Dendritic cell treated with granulocyte-macrophage colony-stimulating factor and Interleukin-4, amounts not matched to agents 40 ng/mL and 50 ng/mL, for 4 days (primary cell): ENCODE measurements around the gene ZNF581.

Experiments used
- H3K27ac Mint-ChIP-seq: one replicate; pipeline ENCODE4 v1.8.0; 2022; ENCODE audit warnings: mild to moderate bottlenecking, mixed read lengths
- H3K27me3 Mint-ChIP-seq: one replicate; pipeline ENCODE4 v1.8.0; 2022; ENCODE audit warnings: mild to moderate bottlenecking, mixed read lengths
- H3K36me3 Mint-ChIP-seq: one replicate; pipeline ENCODE4 v1.8.0; 2022; ENCODE audit warnings: low read depth, mixed read lengths
- H3K4me1 Mint-ChIP-seq: one replicate; pipeline ENCODE4 v1.8.0; 2022; ENCODE audit warnings: low read depth, mixed read lengths
- H3K4me3 Mint-ChIP-seq: one replicate; pipeline ENCODE4 v1.8.0; 2022; ENCODE audit warnings: mild to moderate bottlenecking, moderate library complexity, mixed read lengths
- H3K9me3 Mint-ChIP-seq: one replicate; pipeline ENCODE4 v1.8.0; 2022; ENCODE audit warnings: mixed read lengths
- intact Hi-C: fragments of 100-400 bp; cut with micrococcal nuclease; formaldehyde crosslinking; loops from one replicate; pipeline ENCODE4 v1.15.0; 2022

ZNF581 gene

DNA sequence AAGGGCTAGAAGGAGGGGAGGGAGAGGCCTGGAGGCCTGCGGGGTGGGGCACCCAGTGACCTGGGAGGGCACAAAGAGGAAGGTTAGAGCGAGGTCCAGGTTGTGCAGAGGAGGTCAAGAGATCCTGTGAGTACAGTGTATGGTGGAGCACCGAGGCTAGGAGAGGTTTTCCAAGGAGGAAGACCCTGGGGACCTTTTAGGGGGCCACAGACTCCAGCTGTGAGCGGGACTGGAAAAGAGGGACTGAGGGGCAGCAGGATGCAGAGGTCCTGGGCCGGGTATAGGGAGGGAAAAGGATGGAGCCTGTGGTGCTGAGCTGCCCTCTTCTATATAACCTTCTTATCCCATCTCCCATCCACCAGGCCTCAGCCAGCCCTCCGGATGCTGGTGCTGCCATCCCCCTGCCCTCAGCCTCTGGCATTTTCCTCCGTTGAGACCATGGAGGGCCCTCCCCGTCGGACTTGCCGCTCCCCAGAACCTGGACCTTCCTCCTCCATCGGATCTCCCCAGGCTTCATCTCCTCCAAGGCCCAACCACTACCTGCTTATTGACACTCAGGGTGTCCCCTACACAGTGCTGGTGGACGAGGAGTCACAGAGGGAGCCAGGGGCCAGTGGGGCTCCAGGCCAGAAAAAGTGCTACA is 863 bp downstream of the ZNF581 start:
- Mint-ChIP-seq H3K4me1 (peaks cover 76% of the 10 kb centered on the region), H3K9me3 (no peaks in the 10 kb centered on the region), H3K36me3 (peaks cover 57% of the 10 kb centered on the region), H3K27ac (peak overlapping the region; percentile 89), H3K27me3 (peaks cover 4% of the 10 kb centered on the region), H3K4me3 (peak overlapping the region; percentile 96)
- intact Hi-C loops: no loop called here

DNA sequence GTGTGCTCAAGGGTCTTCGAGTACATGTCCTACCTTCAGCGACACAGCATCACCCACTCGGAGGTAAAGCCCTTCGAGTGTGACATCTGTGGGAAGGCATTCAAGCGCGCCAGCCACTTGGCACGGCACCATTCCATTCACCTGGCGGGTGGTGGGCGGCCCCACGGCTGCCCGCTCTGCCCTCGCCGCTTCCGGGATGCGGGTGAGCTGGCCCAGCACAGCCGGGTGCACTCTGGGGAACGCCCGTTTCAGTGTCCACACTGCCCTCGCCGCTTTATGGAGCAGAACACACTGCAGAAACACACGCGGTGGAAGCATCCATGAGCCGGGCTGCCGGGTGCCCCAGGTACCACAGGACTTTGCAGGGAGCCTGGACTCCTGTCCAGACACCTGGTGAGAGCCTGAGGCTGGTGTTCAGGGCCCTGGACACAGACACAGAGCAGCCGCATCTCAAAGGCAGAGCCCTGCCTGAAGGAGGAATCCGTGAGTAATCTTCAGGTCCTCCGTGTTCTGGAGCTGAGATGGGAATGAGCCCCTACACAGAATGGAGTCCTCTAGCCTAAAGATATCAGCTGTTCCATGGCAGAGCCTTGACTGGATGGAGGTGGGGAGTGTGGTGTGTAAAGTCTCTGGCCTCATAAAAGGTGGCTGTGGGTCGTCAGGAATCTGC is 1.5 kb downstream of the ZNF581 start:
- peaks cover 63% of the 10 kb centered on the region for H3K36me3 Mint-ChIP-seq
- peaks cover 78% of the 10 kb centered on the region for H3K4me1 Mint-ChIP-seq
- peaks cover 4% of the 10 kb centered on the region for H3K27me3 Mint-ChIP-seq
- H3K27ac Mint-ChIP-seq: peak overlapping the region; percentile 89
- H3K4me3 Mint-ChIP-seq: peak overlapping the region; percentile 96
- no peaks in the 10 kb centered on the region for H3K9me3 Mint-ChIP-seq
- intact Hi-C loops: no loop called here

DNA sequence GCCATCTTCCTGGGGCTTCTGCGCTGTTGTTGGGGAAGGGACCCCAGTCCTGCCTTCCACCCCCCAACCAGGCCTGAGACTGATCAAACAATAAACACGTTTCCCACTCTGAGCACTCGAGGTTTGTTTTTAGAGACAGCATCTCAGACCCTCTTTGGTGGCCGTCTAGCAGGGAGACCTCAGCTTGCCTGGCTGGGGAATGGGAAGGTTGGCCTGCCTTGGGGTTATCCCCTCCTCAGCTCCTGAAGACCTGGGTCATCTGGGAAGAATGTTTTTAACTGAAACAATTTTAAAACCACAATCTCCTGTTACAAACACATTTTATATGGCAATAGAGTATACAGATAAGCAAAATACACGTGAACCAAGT is 2.0 kb downstream of the ZNF581 start:
- no peak overlapping the region for H3K27ac Mint-ChIP-seq
- intact Hi-C loops: no loop called here
- peaks cover 78% of the 10 kb centered on the region for H3K4me1 Mint-ChIP-seq

GRCh38 chr19:55646889-55647731 is 3.7 kb downstream of the ZNF581 start:
- Mint-ChIP-seq H3K4me3 (peak overlapping the region; percentile 93), H3K27ac (peak overlapping the region; percentile 83), H3K36me3 (peaks cover 76% of the 10 kb centered on the region), H3K27me3 (peaks cover 4% of the 10 kb centered on the region), H3K4me1 (peaks cover 73% of the 10 kb centered on the region), H3K9me3 (no peaks in the 10 kb centered on the region)
- intact Hi-C loops: no loop called here

More for the DNA sequence above, 2.0 kb downstream of the ZNF581 start:
- H3K9me3 Mint-ChIP-seq: no peaks in the 10 kb centered on the region
- no peak overlapping the region for H3K4me3 Mint-ChIP-seq
- peaks cover 68% of the 10 kb centered on the region for H3K36me3 Mint-ChIP-seq
- H3K27me3 Mint-ChIP-seq: peaks cover 4% of the 10 kb centered on the region

GRCh38 chr19:55647732-55648584 is 4.5 kb downstream of the ZNF581 start, which contains the start of gene CCDC106:
Gene CCDC106 (plus strand): TSS chr19:55648212. CDS start chr19:55649047, 835 bp downstream.
- intact Hi-C loops: no loop called here
- Mint-ChIP-seq H3K4me1 (peaks cover 65% of the 10 kb centered on the region), H3K36me3 (peaks cover 79% of the 10 kb centered on the region)

GRCh38 chr19:55648585-55649267 is 5.3 kb downstream of the ZNF581 start:
- Mint-ChIP-seq H3K36me3 (peaks cover 74% of the 10 kb centered on the region), H3K4me3 (peak overlapping the region; percentile 93), H3K9me3 (no peaks in the 10 kb centered on the region), H3K4me1 (peaks cover 58% of the 10 kb centered on the region), H3K27ac (peak overlapping the region; percentile 83), H3K27me3 (peaks cover 4% of the 10 kb centered on the region)
- intact Hi-C loops: no loop called here

More at GRCh38 chr19:55647732-55648584, 4.5 kb downstream of the ZNF581 start, which contains the start of gene CCDC106:
- H3K9me3 Mint-ChIP-seq: no peaks in the 10 kb centered on the region
- peak within 1 kb of the TSS; percentile 83 for H3K27ac Mint-ChIP-seq
- peaks cover 4% of the 10 kb centered on the region for H3K27me3 Mint-ChIP-seq
- H3K4me3 Mint-ChIP-seq: peak within 1 kb of the TSS; percentile 93

- intact Hi-C loops: no loop called here
- Mint-ChIP-seq H3K4me1 (peaks cover 51% of the 10 kb centered on the region), H3K36me3 (peaks cover 74% of the 10 kb centered on the region), H3K27me3 (peaks cover 4% of the 10 kb centered on the region), H3K4me3 (peak overlapping the region; percentile 93), H3K27ac (peak overlapping the region; percentile 83), H3K9me3 (no peaks in the 10 kb centered on the region)
Observed at GRCh38 chr19:55649268-55650125, 6.0 kb downstream of the ZNF581 start.

- intact Hi-C loops: no loop called here
- Mint-ChIP-seq H3K27me3 (peaks cover 4% of the 10 kb centered on the region), H3K36me3 (peaks cover 74% of the 10 kb centered on the region), H3K27ac (peak overlapping the region; percentile 2), H3K4me1 (peaks cover 44% of the 10 kb centered on the region), H3K4me3 (no peak overlapping the region), H3K9me3 (no peaks in the 10 kb centered on the region)
Observed at GRCh38 chr19:55650126-55650557, 6.7 kb downstream of the ZNF581 start.

DNA sequence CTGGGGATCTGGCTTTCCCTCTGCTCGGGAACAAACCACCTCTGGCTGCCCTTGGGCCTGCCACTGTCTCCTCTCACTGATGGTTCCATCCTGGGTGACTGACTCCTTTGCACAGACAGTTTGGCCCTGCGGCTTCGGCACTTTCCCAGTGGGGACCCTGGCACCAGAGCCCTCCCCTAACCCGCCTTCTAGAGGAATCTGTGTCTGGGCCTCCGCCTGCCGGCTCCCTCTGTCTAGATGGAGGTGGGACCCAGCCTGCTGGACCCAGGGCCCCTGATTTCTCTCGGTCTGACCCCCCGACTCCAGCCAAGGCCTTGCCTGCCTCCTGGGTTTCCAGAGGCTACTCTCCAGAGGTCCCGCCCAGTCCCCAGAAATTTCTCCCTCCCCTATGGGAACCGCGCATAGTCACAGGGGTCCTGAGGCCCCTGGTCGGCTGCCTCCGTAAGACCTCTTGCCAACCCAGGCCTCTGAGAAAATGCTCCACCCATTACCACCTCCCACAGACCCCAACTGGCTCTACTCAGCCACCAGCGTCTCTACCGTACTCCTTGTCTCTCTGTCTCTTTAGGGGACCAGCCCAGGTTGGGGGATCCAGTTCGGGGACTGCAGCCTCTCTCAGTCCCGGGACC is 7.3 kb downstream of the ZNF581 start:
- Mint-ChIP-seq H3K27me3 (peaks cover 4% of the 10 kb centered on the region), H3K4me1 (peaks cover 40% of the 10 kb centered on the region), H3K9me3 (no peaks in the 10 kb centered on the region), H3K27ac (peak overlapping the region; percentile 2), H3K4me3 (no peak overlapping the region), H3K36me3 (peaks cover 74% of the 10 kb centered on the region)
- intact Hi-C loops: no loop called here

DNA sequence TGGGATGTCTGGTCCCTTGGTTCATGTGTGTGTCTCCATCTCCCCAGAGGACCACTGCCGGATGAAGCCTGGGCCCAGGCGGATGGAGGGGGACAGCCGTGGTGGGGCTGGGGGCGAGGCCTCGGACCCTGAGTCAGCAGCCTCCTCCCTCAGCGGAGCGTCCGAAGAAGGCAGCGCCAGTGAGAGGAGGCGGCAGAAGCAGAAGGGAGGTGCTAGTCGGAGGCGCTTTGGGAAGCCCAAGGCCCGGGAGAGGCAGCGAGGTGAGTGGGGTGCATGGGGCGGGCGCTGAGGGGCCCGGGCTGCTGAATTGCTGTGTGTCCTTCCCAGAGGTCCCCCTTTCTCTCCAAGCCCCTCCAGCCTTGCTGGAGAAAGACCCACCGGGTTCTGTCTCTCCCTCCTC is 7.8 kb downstream of the ZNF581 start:
- intact Hi-C loops: no loop called here
- Mint-ChIP-seq H3K9me3 (no peaks in the 10 kb centered on the region), H3K4me1 (peaks cover 45% of the 10 kb centered on the region), H3K36me3 (peaks cover 72% of the 10 kb centered on the region), H3K27ac (peak overlapping the region; percentile 2), H3K4me3 (no peak overlapping the region), H3K27me3 (peaks cover 4% of the 10 kb centered on the region)

GRCh38 chr19:55652311-55653128 is 9.1 kb downstream of the ZNF581 start:
- H3K27me3 Mint-ChIP-seq: peaks cover 4% of the 10 kb centered on the region
- H3K36me3 Mint-ChIP-seq: peaks cover 72% of the 10 kb centered on the region
- no peaks in the 10 kb centered on the region for H3K9me3 Mint-ChIP-seq
- no peak overlapping the region for H3K4me3 Mint-ChIP-seq
- intact Hi-C loops: no loop called here
- H3K27ac Mint-ChIP-seq: peak overlapping the region; percentile 3
- peaks cover 51% of the 10 kb centered on the region for H3K4me1 Mint-ChIP-seq
